CD4-positive, alpha-beta T cell treated with Interleukin-6 for 4 hours (primary cell): ENCODE measurements around the gene COBLL1.

Source experiments
- DNase-seq: peaks from one replicate; pipeline ENCODE4 v3.0.0-alpha.2; 2020; ENCODE audit warnings: mixed read lengths

The COBLL1 gene

GRCh38 chr2:164671664-164672396 lies 169.8 kb downstream of the COBLL1 start:
- DNase-seq: no peak

- no peak for DNase-seq
Measured at GRCh38 chr2:164669291-164669690, 172.3 kb downstream of the COBLL1 start.

DNA sequence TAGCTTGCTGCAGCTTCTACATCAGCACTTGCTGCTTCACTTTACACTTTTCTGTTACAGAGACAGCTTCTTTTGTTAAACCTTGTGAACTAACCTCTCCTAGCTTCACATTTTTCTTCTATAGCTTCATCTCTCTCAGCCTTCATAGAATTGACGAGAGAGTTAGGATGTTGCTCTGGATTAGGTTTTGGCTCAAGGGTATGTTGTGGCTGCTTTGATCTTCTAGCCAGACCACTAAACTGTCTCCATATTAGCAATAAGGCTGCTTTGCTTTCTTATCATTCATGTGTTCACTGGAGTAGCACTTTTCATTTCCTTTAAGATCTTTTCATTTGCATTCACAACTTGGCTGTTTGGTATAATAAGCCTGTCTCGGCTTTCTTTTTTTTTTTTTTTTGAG lies 174.1 kb downstream of the COBLL1 start:
- DNase-seq: no peak

DNA sequence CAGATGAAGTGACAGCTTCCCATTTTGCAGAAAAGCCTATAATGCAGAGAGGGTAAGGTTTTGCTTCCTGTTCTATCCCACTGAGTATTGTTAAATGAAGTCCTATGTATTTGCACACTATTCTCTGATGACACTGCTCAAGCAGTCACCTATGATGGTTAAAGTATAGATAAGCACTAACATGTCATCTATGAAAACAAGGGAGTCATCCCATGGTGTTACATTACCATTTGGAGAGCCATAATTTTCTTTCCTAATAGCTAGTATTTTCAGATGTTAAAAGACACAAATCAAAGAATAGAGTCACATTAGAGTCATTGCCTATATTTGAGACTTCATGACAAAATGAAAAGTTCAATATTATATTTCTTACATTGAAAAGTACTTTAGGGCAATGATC lies 177.6 kb downstream of the COBLL1 start:
- DNase-seq: no peak

DNA sequence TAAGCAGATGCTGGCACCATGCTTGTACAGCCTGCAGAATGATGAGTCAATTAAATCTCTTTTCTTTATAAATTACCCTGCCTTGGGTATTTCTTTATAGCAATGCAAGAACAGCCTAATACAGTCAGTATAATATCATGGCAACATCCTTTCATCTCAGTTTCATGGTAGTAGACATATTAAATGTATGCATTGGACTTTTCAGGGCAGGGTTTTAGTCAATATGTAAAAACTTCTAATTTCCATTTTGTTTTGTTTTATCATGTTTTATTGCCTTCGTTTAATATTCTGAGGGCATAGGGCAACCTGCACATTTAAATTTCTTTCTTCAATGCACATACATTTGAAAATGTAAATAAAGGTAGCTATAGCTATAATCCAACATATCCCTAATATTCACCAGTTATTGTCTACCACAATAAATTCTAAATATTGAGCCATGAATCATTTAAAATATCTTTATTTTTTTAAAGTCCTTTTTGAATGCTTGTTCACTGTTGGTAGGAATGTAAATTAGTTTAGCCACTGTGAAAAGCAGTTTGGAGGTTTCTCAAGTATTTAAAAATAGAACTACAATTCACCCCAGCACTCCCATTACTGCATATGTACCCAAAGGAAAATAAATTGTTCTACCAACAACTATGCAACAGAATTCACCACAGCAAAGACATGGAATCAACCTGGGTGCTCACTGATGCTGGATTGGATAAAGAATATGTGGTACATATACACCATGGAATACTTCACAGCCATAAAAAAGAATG lies 178.6 kb downstream of the COBLL1 start:
- DNase-seq: no peak

DNA sequence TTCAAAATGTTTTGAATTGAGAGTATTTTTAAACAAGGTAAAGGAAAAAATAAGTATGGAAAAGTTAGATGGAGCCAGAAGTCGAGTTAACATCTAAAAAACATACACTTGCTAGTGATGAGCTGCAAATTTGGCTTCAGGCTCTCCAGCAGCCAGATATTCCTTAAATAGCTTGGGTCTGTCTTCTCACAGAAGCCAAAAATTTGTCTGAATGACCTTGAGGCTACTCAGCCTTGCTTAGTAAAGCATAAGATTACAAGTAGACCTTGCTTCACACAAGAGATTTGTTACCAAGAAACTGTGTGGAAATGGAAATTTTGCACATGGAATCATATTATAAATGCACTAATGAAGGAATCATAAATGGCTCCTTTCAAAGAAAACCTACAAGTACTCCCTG lies 179.6 kb downstream of the COBLL1 start:
- no peak for DNase-seq

GRCh38 chr2:164661349-164661748 lies 180.3 kb downstream of the COBLL1 start:
- no peak for DNase-seq

DNA sequence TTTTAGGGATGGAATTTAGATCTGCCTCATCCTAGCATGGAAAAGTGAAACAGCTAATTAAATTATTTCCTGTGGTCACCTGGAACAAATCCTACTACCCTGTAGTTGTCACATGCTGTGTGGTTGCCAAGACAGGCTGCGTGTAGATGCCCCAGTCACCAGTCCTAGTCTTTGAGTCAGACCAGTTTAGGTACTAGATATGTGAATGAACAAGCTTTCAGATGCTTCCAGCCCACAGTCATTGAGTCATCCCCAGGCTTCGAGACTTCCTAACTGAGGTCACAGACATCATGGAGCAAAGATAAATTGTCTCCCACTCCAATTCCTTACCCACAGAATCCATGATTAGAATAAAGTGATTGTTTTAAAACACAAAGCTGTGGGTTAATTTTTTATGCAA lies 184.5 kb downstream of the COBLL1 start:
- no peak for DNase-seq

- no peak for DNase-seq
Measured at GRCh38 chr2:164655750-164656149, 185.9 kb downstream of the COBLL1 start.

DNA sequence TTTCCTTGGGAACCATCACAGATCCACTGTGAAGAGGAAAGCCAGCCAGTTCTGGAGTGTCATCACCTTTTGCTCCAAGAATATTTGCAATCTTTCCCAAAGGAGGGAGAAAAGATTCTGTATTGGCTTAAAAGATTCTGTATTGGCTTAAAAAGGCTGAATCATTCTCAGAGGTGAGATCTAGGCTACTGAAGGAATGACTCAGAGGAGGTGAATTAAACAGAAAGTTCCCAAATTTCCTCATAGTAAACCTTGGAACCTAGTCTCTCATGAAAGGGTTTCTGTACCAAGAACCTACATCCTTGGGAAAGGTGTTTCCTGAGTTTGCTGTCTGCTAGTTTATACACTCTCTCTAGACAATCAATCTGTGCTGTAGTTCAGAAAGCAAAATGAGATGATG lies 186.3 kb downstream of the COBLL1 start:
- DNase-seq: no peak

GRCh38 chr2:164651361-164651760 lies 190.3 kb downstream of the COBLL1 start:
- DNase-seq: no peak

DNA sequence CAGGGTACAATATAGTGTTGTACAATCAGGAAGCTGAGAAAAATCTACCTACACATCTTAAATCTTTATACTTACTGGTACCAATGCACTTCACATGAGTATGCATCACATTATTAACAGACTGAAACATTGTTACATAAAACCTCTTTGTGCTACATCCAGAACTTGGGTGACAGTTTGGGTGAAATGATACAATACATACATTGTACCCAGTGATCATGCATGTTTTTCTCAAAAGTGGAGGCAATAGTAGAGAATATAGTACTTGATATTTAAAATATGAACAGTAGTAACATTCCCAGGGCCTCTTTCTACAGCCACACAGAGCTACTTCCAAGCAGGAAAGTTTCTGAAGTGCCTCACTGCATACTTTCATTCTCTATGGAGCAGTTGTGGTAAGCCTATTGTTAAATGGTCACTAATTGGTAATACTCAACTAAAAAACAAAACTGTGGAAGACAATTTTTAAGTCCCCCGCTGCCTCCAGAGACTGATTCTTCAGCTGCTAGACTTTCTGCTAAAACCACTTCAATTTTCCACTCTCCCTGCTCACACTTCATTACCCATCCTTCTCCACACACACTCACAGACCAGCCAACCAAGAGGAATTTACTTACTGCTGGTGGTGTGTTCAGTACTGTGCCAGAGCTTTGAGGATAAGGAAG lies 197.5 kb downstream of the COBLL1 start:
- DNase-seq: no peak

DNA sequence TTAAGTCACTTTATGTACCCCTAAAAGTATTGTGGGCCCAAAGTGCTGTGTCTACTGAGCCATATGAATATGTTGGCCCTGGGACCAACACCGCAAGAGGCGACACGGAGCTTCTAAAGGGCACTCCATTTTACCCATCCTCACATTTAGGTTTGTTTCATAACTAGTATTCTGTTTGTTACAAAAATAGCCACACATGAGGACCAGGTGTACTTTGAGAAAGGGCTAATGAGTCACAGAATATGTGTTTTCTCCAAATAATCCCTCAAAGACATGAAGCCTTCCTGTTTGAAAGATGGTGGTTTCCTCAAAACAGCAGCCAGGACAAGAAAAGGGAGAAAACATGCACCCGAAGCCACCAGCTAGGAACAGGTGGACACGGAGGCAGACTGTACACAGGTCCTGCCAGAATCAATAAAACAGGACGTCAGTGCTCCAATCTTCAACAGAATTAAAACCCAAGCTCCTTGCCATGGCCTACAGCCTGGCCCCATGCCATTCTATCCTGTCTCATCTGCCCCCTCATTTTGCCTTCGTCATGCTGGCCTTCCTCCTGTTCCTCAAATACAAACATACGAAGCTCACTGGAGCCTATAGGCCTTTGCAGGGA lies 198.6 kb downstream of the COBLL1 start:
- DNase-seq: no peak

DNA sequence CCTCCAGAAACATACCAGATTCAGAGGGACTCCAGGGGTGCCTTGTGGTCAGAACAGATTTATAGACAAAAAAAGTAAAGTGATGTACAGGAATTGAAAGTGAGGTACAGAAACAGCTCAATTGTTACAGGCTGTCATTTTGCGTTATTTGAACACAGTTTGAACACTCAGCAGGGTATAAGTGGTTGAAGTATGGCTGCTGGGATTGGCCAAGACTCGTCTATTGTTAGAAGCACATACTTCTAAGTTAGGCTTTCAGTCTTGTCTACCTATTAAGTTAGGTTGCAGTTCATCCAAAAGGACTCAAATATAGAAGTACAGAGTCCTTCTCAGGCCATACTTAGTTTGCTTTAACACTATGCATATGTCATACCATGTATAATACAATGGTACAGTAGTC lies 199.4 kb downstream of the COBLL1 start:
- DNase-seq: no peak
